Neural cell (in vitro differentiated cells): Measurements from ENCODE around the gene SIT1. TPM values are rescaled to one million over a fixed set of nuclear protein-coding genes. Genes with fewer than 3 reads are reported as not detected.

Source experiments
- H2AFZ ChIP-seq: fragments of 200-600, 300-800 bp; sonication (generic), shearing (Covaris generic); 2 replicates; pipeline ENCODE4 v1.6.0; 2014; ENCODE audit warnings: low read depth, mild to moderate bottlenecking, antibody characterized with exemption, low read length, moderate library complexity
- H3F3A ChIP-seq: fragments of 200-600 bp; shearing (Covaris generic); 2 replicates; pipeline ENCODE4 v1.6.1; 2016; ENCODE audit warnings: mild to moderate bottlenecking, moderate library complexity, mixed read lengths, antibody characterized with exemption, low read length; ENCODE audit not compliant: insufficient read depth, poor library complexity, severe bottlenecking
- H3K27ac ChIP-seq: fragments of 200-600, 300-800 bp; sonication (generic), shearing (Covaris generic); 2 replicates; pipeline ENCODE4 v1.5.1; 2014; ENCODE audit warnings: mild to moderate bottlenecking, low read length, moderate library complexity
- H3K27me3 ChIP-seq: fragments of 300-800, 200-600 bp; sonication (generic), shearing (Covaris generic); 2 replicates; pipeline ENCODE4 v1.6.0; 2014; ENCODE audit warnings: mild to moderate bottlenecking, low read depth, low read length, moderate library complexity; ENCODE audit not compliant: insufficient read depth
- H3K36me3 ChIP-seq: fragments of 300-800, 200-600 bp; sonication (generic), shearing (Covaris generic); 2 replicates; pipeline ENCODE4 v1.5.1; 2014; ENCODE audit warnings: mild to moderate bottlenecking, antibody characterized with exemption, low read length, moderate library complexity; ENCODE audit not compliant: insufficient read depth
- H3K4me2 ChIP-seq: fragments of 300-800, 200-600 bp; sonication (generic), shearing (Covaris generic); 2 replicates; pipeline ENCODE4 v1.6.0; 2014; ENCODE audit warnings: mild to moderate bottlenecking, low read length
- H3K4me3 ChIP-seq: fragments of 300-800, 200-600 bp; sonication (generic), shearing (Covaris generic); 2 replicates; pipeline ENCODE4 v1.5.1; 2014; ENCODE audit warnings: mild to moderate bottlenecking, low read length, moderate library complexity
- H3K79me2 ChIP-seq: fragments of 200-600 bp; shearing (Covaris generic); replicated peaks from 2 replicates; pipeline ENCODE4 v1.6.0; 2014; ENCODE audit warnings: mild to moderate bottlenecking, low read length, moderate library complexity; ENCODE audit not compliant: insufficient read depth
- H3K9ac ChIP-seq: fragments of 300-800, 200-600 bp; sonication (generic), shearing (Covaris generic); 2 replicates; pipeline ENCODE4 v1.6.1; 2016; ENCODE audit warnings: mild to moderate bottlenecking, low read length, mixed read lengths
- H3K9me2 ChIP-seq: fragments of 200-600 bp; shearing (Covaris generic); 2 replicates; pipeline ENCODE4 v1.6.1; 2016; ENCODE audit warnings: mild to moderate bottlenecking, low read length, mixed read lengths; ENCODE audit not compliant: insufficient read depth
- H3K9me3 ChIP-seq: fragments of 200-600, 300-800 bp; sonication (generic), shearing (Covaris generic); 2 replicates; pipeline ENCODE4 v1.6.1; 2016; ENCODE audit warnings: mild to moderate bottlenecking, mixed run types, low read length, moderate library complexity, mixed read lengths
- H4K20me1 ChIP-seq: fragments of 200-600 bp; shearing (Covaris generic); 2 replicates; pipeline ENCODE4 v1.6.1; 2016; ENCODE audit warnings: mild to moderate bottlenecking, mixed run types; ENCODE audit not compliant: insufficient read depth
- EP300 ChIP-seq: fragments of 450-650 bp; conservative IDR thresholded peaks from 2 replicates; pipeline ENCODE4 v1.6.1; 2014; ENCODE audit warnings: antibody characterized with exemption, mild to moderate bottlenecking, moderate library complexity; ENCODE audit not compliant: poor library complexity, severe bottlenecking
- EZH2 ChIP-seq: fragments of 200-600, 300-800 bp; shearing (Covaris generic), sonication (generic); IDR thresholded peaks from 2 replicates; pipeline ENCODE4 v1.6.1; 2014; ENCODE audit warnings: antibody characterized with exemption, low read length, borderline replicate concordance, mild to moderate bottlenecking; ENCODE audit not compliant: insufficient read depth, poor library complexity, severe bottlenecking
- MXI1 ChIP-seq: fragments of 450-650 bp; conservative IDR thresholded peaks from 2 replicates; pipeline ENCODE4 v1.6.1; 2014; ENCODE audit warnings: antibody characterized with exemption, mild to moderate bottlenecking; ENCODE audit not compliant: poor library complexity, severe bottlenecking
- POLR2AphosphoS5 ChIP-seq: IDR thresholded peaks from 2 replicates; pipeline ENCODE4 v1.6.1; 2012
- RAD21 ChIP-seq: fragments of 450-650 bp; conservative IDR thresholded peaks from 2 replicates; pipeline ENCODE4 v1.6.1; 2014; ENCODE audit warnings: antibody characterized with exemption, mild to moderate bottlenecking, moderate library complexity
- REST ChIP-seq: IDR thresholded peaks from 2 replicates; pipeline ENCODE4 v1.6.1; 2012; ENCODE audit warnings: borderline replicate concordance
- SMC3 ChIP-seq: fragments of 450-650 bp; conservative IDR thresholded peaks from 2 replicates; pipeline ENCODE4 v1.6.1; 2014; ENCODE audit warnings: antibody characterized with exemption, mild to moderate bottlenecking, moderate library complexity; ENCODE audit not compliant: poor library complexity
- TAF1 ChIP-seq: IDR thresholded peaks from 2 replicates; pipeline ENCODE4 v1.6.1; 2012; ENCODE audit warnings: low read depth
- polyA plus RNA-seq: library from polyadenylated mRNA; depleted of rRNA; stranded (reverse); fragments of >200 nt; gene quantifications from 2 replicates; pipeline ENCODE4 v1.2.3, GENCODE V29; 2014
- TF ChIP-seq, protein P1 (sequence below): fragments of 450-650 bp; IDR thresholded peaks from 2 replicates; pipeline ENCODE4 v1.5.1; 2014; ENCODE audit warnings: antibody characterized with exemption, mild to moderate bottlenecking, moderate library complexity; ENCODE audit not compliant: poor library complexity, severe bottlenecking

SIT1 gene
- polyA plus RNA-seq, 1 donor from 2014 or later = not detected

GRCh38 chr9:35662437-35662836 is 11.7 kb upstream of the SIT1 start:
- peaks cover 6% of the 10 kb centered on the region for H3K79me2 ChIP-seq
- H3K4me2 ChIP-seq = no peak overlapping the region
- no peaks in the 10 kb centered on the region for H3K9me2 ChIP-seq
- no peak overlapping the region for H3K9ac ChIP-seq
- no peaks in the 10 kb centered on the region for H3F3A ChIP-seq
- H2AFZ ChIP-seq = no peak overlapping the region
- no peaks in the 10 kb centered on the region for H3K27me3 ChIP-seq
- TF ChIP-seq SMC3 (no peak), MXI1 (no peak), RAD21 (no peak), EZH2 (no peak), EP300 (no peak), REST (no peak)
- TF ChIP-seq, protein P1, sequence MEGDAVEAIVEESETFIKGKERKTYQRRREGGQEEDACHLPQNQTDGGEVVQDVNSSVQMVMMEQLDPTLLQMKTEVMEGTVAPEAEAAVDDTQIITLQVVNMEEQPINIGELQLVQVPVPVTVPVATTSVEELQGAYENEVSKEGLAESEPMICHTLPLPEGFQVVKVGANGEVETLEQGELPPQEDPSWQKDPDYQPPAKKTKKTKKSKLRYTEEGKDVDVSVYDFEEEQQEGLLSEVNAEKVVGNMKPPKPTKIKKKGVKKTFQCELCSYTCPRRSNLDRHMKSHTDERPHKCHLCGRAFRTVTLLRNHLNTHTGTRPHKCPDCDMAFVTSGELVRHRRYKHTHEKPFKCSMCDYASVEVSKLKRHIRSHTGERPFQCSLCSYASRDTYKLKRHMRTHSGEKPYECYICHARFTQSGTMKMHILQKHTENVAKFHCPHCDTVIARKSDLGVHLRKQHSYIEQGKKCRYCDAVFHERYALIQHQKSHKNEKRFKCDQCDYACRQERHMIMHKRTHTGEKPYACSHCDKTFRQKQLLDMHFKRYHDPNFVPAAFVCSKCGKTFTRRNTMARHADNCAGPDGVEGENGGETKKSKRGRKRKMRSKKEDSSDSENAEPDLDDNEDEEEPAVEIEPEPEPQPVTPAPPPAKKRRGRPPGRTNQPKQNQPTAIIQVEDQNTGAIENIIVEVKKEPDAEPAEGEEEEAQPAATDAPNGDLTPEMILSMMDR = no peak
- H3K4me3 ChIP-seq = no peak overlapping the region
- H4K20me1 ChIP-seq = no peaks in the 10 kb centered on the region
- H3K9me3 ChIP-seq = no peaks in the 10 kb centered on the region
- no peak overlapping the region for H3K27ac ChIP-seq
- H3K36me3 ChIP-seq = peaks cover 8% of the 10 kb centered on the region

GRCh38 chr9:35661756-35662350 is 11.1 kb upstream of the SIT1 start:
- Histone ChIP-seq H3F3A (no peaks in the 10 kb centered on the region), H3K79me2 (peaks cover 6% of the 10 kb centered on the region), H3K4me2 (no peak overlapping the region), H3K36me3 (peaks cover 8% of the 10 kb centered on the region), H3K4me3 (no peak overlapping the region), H3K9ac (no peak overlapping the region), H3K9me3 (no peaks in the 10 kb centered on the region), H3K27me3 (no peaks in the 10 kb centered on the region), H3K27ac (no peak overlapping the region), H3K9me2 (no peaks in the 10 kb centered on the region), H2AFZ (no peak overlapping the region), H4K20me1 (no peaks in the 10 kb centered on the region)
- TF ChIP-seq POLR2AphosphoS5 = no peak
- no peak for TF ChIP-seq RAD21
- TF ChIP-seq, protein P1 = no peak
- no peak for TF ChIP-seq MXI1
- TF ChIP-seq REST = no peak
- TF ChIP-seq TAF1 = no peak
- no peak for TF ChIP-seq EZH2
- TF ChIP-seq SMC3 = no peak
- no peak for TF ChIP-seq EP300
